GM12892 (cell line): ENCODE measurements around the gene PRELID3B.

ENCODE experiments used
- POLR2A ChIP-seq: IDR thresholded peaks from 2 replicates; pipeline ENCODE4 v1.6.1; 2011; ENCODE audit warnings: low read depth, low read length, control low read depth
- POLR2AphosphoS5 ChIP-seq: IDR thresholded peaks from 2 replicates; pipeline ENCODE4 v1.6.1; 2011; ENCODE audit warnings: low read depth, low read length, control low read depth

DNA sequence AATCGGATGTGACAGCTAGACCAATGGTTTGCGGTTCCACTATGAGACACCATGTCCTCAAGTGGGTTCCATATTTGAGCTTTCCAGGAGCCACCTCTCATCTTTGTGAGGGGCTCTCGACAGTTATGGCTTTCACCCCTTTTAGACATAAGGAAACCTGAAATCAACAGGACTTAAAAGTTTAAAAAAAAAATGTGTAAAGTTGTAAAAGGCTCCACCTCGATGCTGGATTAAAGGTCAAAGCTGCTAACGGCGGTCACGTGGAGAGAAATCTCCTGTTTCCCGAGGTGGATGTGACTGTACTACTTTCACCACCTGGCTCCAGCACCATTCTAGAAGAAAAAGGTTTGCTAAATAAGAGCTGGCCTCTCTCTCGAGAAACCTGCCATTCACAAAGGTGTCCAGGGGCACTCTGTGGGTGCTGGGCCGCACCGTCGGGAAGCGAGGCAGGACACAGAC lies 11.0 kb downstream of the PRELID3B start:
- no peak for TF ChIP-seq POLR2A
- no peak for TF ChIP-seq POLR2AphosphoS5
